ENCODE results near the gene RAC2. TPM values are rescaled to one million over a fixed set of nuclear protein-coding genes. Genes with fewer than 3 reads are reported as not detected.

Gene RAC2
- total and polyA plus RNA-seq, 2 of the 8 experiments (the other 6 are each of a cell fraction or from before 2014, with no cell fraction given), result 2.3 to 4.3 TPM

DNA sequence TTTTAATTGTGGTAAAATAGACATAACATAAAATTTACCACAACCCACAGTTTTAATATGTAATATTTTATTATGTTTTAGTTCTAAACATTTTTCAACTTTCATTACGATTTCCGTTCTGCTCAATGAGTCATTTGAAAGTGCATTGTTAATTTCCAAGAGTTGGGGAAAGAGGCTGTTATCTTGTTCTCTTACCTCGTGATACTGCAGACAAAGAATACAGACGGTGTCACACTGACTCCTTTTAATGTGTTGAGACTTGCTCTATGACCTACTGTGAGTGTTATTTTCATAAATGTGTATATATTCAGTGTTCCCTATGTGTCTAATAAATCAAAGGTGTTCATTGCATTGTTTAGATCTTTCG, 10.8 kb upstream of the RAC2 start:
- H4K5ac ChIP-seq (ENCODE audit: insufficient read length, low read depth, low read length), result no peak overlapping the region
- no peak overlapping the region for H3K27ac ChIP-seq (ENCODE audit: low read depth, low read length)
- no peak overlapping the region for H2AK5ac ChIP-seq (ENCODE audit: low read depth, low read length)
- ChIA-PET POLR2A (ENCODE audit: partially characterized antibody) (no interaction called here), CTCF (ENCODE audit: partially characterized antibody) (interaction anchor here (1.1 to 1.5 kb wide), 2 partner anchors 129 to 139 kb away, joined by 3 read pairs; no protein-coding TSS in a partner anchor)
- H2BK15ac ChIP-seq (ENCODE audit: low read length), result no peak overlapping the region
- no peak overlapping the region for H3K14ac ChIP-seq (ENCODE audit: insufficient read length)
- no peak overlapping the region for H2AFZ ChIP-seq (ENCODE audit: low read length)
- H2BK120ac ChIP-seq (replicated peaks; ENCODE audit: low read depth, low read length), result no peak overlapping the region
- H3K27me3 ChIP-seq (replicated peaks in 1 of 4; ENCODE audit: control insufficient read depth in 3 of 4, extremely low read depth in 1 of 4, insufficient read depth in 3 of 4, low read length in 3 of 4), result peaks cover 0 to 3% (median 2%) of the 10 kb centered on the region in 4 experiments; a peak in 2 of 7 replicates
- no peaks in the 10 kb centered on the region for H3K36me3 ChIP-seq (ENCODE audit: control insufficient read depth in 2 of 4, insufficient read depth in 4 of 4, low read length in 3 of 4)
- peaks cover 4 to 9% (median 5%) of the 10 kb centered on the region in 4 experiments; a peak in 6 of 7 replicates for H3K4me1 ChIP-seq (replicated peaks in 1 of 4; ENCODE audit: control insufficient read depth in 3 of 4, insufficient read depth in 4 of 4, low read length in 3 of 4)
- H3K4me3 ChIP-seq (ENCODE audit: extremely low read depth in 1 of 4, insufficient read depth in 2 of 4, low read depth in 3 of 4, low read length in 4 of 4), result no peak overlapping the region
- H3K79me1 ChIP-seq (ENCODE audit: low read depth, low read length), result no peaks in the 10 kb centered on the region
- H3K4ac ChIP-seq (replicated peaks; ENCODE audit: insufficient read length, low read depth, low read length), result no peak overlapping the region
- 88% methylated on average over 5 of the region's 5 CpGs; no CpG with 5 or more reads in 1 of the 2 experiments for WGBS, 2 experiments (ENCODE audit: extremely low coverage in 1 of 2, insufficient coverage in 1 of 2, insufficient read length in 1 of 2, insufficient replicate concordance in 2 of 2, low coverage in 1 of 2, low lambda C conversion rate in 2 of 2, missing lambda C conversion rate in 1 of 2)
- no peak overlapping the region for H3K9ac ChIP-seq (replicated peaks in 1 of 4; ENCODE audit: extremely low read depth in 1 of 4, low read depth in 3 of 4, low read length in 3 of 4)
- H3K9me3 ChIP-seq (ENCODE audit: insufficient read depth in 2 of 2, low read depth in 1 of 2, low read length in 1 of 2), result no peaks in the 10 kb centered on the region
- no peak overlapping the region for H3K56ac ChIP-seq (replicated peaks; ENCODE audit: insufficient read length, low read depth, low read length)
- H4K20me1 ChIP-seq (replicated peaks in 1 of 2; ENCODE audit: control insufficient read depth in 1 of 2, insufficient read depth in 2 of 2, low read length in 2 of 2), result no peaks in the 10 kb centered on the region
- H3K23me2 ChIP-seq (ENCODE audit: low read depth, low read length), result no peaks in the 10 kb centered on the region; the same call in 1 of the 2 replicates
- no peak overlapping the region for H2BK5ac ChIP-seq (ENCODE audit: low read depth, low read length)
- no peak overlapping the region for H3K23ac ChIP-seq (ENCODE audit: insufficient read length)
- no peak overlapping the region for H4K91ac ChIP-seq (replicated peaks; ENCODE audit: insufficient read length, low read length)
- H3K79me2 ChIP-seq (ENCODE audit: control insufficient read depth in 1 of 2, insufficient read depth in 2 of 2, low read length in 2 of 2), result no peaks in the 10 kb centered on the region
- no peak overlapping the region for H2BK20ac ChIP-seq (ENCODE audit: low read length)
- DNase-seq (ENCODE audit: low read depth in 1 of 2, low spot score in 2 of 2), result no peak
- no peak for FAIRE-seq
- TF ChIP-seq EZH2 (IDR thresholded peaks at IDR 0.05; ENCODE audit: low read depth, low read length, severe bottlenecking) (no peak), EGR1 (IDR thresholded peaks at IDR 0.05; ENCODE audit: borderline replicate concordance, low read depth, low read length) (no peak), POLR2A (IDR thresholded peaks at IDR 0.05; ENCODE audit: control extremely low read depth in 1 of 2, low read depth in 2 of 2, low read length in 2 of 2) (no peak), RAD21 (IDR thresholded peaks at IDR 0.05 in 1 of 2, conservative IDR thresholded peaks at IDR 0.05 in 1 of 2; ENCODE audit: low read depth in 2 of 2, low read length in 2 of 2) (no peak), CBX8 (IDR thresholded peaks at IDR 0.05; ENCODE audit: borderline replicate concordance, low read depth, low read length) (no peak), KDM5A (IDR thresholded peaks at IDR 0.05; ENCODE audit: low read length) (no peak), PHF8 (conservative IDR thresholded peaks at IDR 0.05; ENCODE audit: low read depth, low read length) (no peak)
- TF ChIP-seq, protein P1, sequence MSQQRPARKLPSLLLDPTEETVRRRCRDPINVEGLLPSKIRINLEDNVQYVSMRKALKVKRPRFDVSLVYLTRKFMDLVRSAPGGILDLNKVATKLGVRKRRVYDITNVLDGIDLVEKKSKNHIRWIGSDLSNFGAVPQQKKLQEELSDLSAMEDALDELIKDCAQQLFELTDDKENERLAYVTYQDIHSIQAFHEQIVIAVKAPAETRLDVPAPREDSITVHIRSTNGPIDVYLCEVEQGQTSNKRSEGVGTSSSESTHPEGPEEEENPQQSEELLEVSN (IDR thresholded peaks at IDR 0.05), result no peak
- no peak overlapping the region for H2BK12ac ChIP-seq (ENCODE audit: low read depth, low read length)
- no peak overlapping the region for H3K18ac ChIP-seq (ENCODE audit: extremely low read depth, low read length)
- no peak overlapping the region for H4K8ac ChIP-seq (ENCODE audit: extremely low read depth, insufficient read depth, low read length)
- no peak overlapping the region for H3K4me2 ChIP-seq (ENCODE audit: insufficient read depth in 1 of 2, low read depth in 2 of 2, low read length in 2 of 2)
